Tibial nerve (tissue), 4 donors: ENCODE measurements around the gene SH3BP4. TPM values are rescaled to one million over a fixed set of nuclear protein-coding genes. Genes with fewer than 3 reads are reported as not detected.
"Not testable (repeated sequence)": the region's sequence is repeated elsewhere in the genome, so short reads cannot be mapped to it uniquely, and the experiment has no call there.

Source experiments
- DNase-seq, 2 donors: peaks; one replicate each; pipeline ENCODE4 v3.0.0-alpha.2; 2019; ENCODE audit warnings: low spot score in 2 of 2
- H3K27ac ChIP-seq, 4 donors: fragments of 200-600 bp; sonication (generic) in 3 of 4; one replicate each; pipeline ENCODE4 v1.5.1; 2017 to 2019; ENCODE audit warnings: mild to moderate bottlenecking in 1 of 4
- H3K27me3 ChIP-seq, 2 donors: fragments of 200-600 bp; sonication (generic) in 1 of 2; one replicate each; pipeline versions ENCODE4 v1.5.1 to v1.6.0; 2017 to 2019
- H3K36me3 ChIP-seq, 3 donors: fragments of 200-600 bp; sonication (generic); one replicate each; pipeline ENCODE4 v1.5.1; 2018 to 2019
- H3K4me1 ChIP-seq, 4 donors: fragments of 200-600 bp; sonication (generic) in 3 of 4; one replicate each; pipeline ENCODE4 v1.5.1; 2017 to 2019
- H3K4me3 ChIP-seq, 4 donors: fragments of 200-600 bp; sonication (generic) in 3 of 4; one replicate each; pipeline ENCODE4 v1.5.1; 2017 to 2019; ENCODE audit warnings: mild to moderate bottlenecking in 1 of 4, moderate library complexity in 1 of 4
- H3K9me3 ChIP-seq, 4 donors: fragments of 200-600 bp; sonication (generic) in 3 of 4; one replicate each; pipeline ENCODE4 v1.5.1; 2017 to 2019
- EP300 ChIP-seq, 2 donors: sonication (generic); formaldehyde crosslinking; IDR thresholded peaks; one replicate each; pipeline ENCODE4 v1.6.1; 2017; ENCODE audit warnings: antibody characterized with exemption in 2 of 2, mild to moderate bottlenecking in 1 of 2
- POLR2A ChIP-seq, 2 donors: fragments of 450-650 bp; IDR thresholded peaks; one replicate each; pipeline ENCODE4 v1.6.1; 2017; ENCODE audit warnings: antibody characterized with exemption in 2 of 2, mild to moderate bottlenecking in 2 of 2, moderate library complexity in 2 of 2
- WGBS, 2 donors: methylation state at CpG; one replicate each; pipeline ENCODE4 v1.1.5; 2018; 5-methylcytosine and 5-hydroxymethylcytosine counted together
- total RNA-seq, 4 donors: library from RNA; depleted of rRNA; stranded (reverse); fragments of >200 nt; gene quantifications; one replicate each; pipeline ENCODE4 v1.1.0, GENCODE V29; 2016
- TF ChIP-seq, protein P1 (sequence below), 5 experiments: fragments of 200-600 bp in 3 of 5; fragments of 450-650 bp in 2 of 5; sonication (generic) in 3 of 5; IDR thresholded peaks; one replicate each; pipeline ENCODE4 v1.5.1; 2016 to 2019; ENCODE audit warnings: antibody characterized with exemption in 5 of 5, mild to moderate bottlenecking in 3 of 5, moderate library complexity in 2 of 5

The SH3BP4 gene
- total RNA-seq, 4 donors from 2014 or later = 19.2 to 31.8 (median 24.3) TPM

DNA sequence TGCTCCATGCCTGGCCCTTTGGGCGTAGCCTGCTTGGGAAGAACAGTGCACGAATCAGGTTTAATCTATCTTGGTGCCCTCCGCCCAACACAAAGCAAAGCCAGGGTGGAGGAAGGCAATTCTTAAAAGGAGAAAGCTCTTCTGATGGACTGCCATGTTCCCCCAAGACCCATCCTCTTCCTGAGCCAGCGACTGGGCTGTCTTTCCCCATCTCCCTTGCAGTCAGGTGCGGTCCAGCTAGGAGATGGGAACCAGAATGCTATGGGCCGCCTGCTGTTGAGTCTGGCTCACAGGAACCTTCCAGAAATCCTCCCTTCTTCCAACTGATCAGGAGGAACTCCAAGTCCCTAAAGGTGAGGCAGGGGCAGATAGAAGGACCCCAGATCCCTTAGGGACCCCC is 105.0 kb downstream of the SH3BP4 start:
- no peak overlapping the region for H3K4me3 ChIP-seq
- no peak overlapping the region for H3K27ac ChIP-seq
- 93 to 98% methylated on average over 6 of the region's 6 CpGs for WGBS, 2 donors
- H3K9me3 ChIP-seq = no peaks in the 10 kb centered on the region
- H3K36me3 ChIP-seq = peaks cover 0 to 26% (median 0%) of the 10 kb centered on the region in 3 donors
- TF ChIP-seq, protein P1, sequence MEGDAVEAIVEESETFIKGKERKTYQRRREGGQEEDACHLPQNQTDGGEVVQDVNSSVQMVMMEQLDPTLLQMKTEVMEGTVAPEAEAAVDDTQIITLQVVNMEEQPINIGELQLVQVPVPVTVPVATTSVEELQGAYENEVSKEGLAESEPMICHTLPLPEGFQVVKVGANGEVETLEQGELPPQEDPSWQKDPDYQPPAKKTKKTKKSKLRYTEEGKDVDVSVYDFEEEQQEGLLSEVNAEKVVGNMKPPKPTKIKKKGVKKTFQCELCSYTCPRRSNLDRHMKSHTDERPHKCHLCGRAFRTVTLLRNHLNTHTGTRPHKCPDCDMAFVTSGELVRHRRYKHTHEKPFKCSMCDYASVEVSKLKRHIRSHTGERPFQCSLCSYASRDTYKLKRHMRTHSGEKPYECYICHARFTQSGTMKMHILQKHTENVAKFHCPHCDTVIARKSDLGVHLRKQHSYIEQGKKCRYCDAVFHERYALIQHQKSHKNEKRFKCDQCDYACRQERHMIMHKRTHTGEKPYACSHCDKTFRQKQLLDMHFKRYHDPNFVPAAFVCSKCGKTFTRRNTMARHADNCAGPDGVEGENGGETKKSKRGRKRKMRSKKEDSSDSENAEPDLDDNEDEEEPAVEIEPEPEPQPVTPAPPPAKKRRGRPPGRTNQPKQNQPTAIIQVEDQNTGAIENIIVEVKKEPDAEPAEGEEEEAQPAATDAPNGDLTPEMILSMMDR (IDR thresholded peaks at IDR 0.05) = no peak
- TF ChIP-seq EP300 (IDR thresholded peaks at IDR 0.05) = no peak
- TF ChIP-seq POLR2A (IDR thresholded peaks at IDR 0.05) = no peak
- H3K27me3 ChIP-seq = no peaks in the 10 kb centered on the region
- H3K4me1 ChIP-seq = no peaks in the 10 kb centered on the region
- DNase-seq = no peak

DNA sequence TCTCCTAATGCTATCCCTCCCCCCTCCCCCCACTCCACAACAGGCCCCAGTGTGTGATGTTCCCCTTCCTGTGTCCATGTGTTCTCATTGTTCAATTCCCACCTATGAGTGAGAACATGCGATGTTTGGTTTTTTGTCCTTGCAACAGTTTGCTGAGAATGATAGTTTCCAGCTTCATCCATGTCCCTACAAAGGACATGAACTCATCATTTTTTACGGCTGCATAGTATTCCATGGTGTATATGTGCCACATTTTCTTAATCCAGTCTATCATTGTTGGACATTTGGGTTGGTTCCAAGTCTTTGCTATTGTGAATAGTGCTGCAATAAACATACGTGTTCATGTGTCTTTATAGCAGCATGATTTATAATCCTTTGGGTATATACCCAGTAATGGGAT is 105.8 kb downstream of the SH3BP4 start:
- peaks cover 0 to 21% (median 0%) of the 10 kb centered on the region in 3 donors for H3K36me3 ChIP-seq
- H3K27ac ChIP-seq, H3K9me3 ChIP-seq, DNase-seq, H3K4me1 ChIP-seq, H3K27me3 ChIP-seq, H3K4me3 ChIP-seq: not testable (repeated sequence)
- 86 to 100% methylated on average over 1 to 3 of the region's 3 CpGs for WGBS, 2 donors

DNA sequence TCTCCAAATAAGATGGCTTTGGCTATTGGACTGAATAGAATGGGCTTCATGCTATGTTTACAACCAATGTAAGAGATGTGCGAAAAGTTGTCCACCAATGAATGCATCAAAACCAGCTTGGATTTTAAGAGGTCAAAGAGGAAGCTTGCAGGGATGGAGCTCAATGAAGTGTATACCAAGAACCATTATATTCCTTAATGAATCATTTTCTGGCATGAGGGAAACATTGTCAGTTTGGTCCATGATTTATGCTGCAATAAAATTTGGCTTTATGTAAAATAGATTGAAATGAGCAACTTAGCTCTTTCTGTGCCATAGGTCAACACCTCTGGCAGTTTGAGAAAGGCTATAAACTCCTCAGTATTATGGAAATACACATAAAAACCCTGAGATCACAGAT is 107.3 kb downstream of the SH3BP4 start:
- 90 to 95% methylated on average over 1 of the region's 1 CpG for WGBS, 2 donors
- H3K27ac ChIP-seq = no peak overlapping the region
- TF ChIP-seq POLR2A (IDR thresholded peaks at IDR 0.05) (no peak), EP300 (IDR thresholded peaks at IDR 0.05) (no peak)
- TF ChIP-seq, protein P1 (IDR thresholded peaks at IDR 0.05) = no peak
- H3K9me3 ChIP-seq = no peaks in the 10 kb centered on the region
- no peak for DNase-seq
- H3K4me3 ChIP-seq = no peak overlapping the region
- H3K27me3 ChIP-seq = no peaks in the 10 kb centered on the region
- H3K4me1 ChIP-seq = no peaks in the 10 kb centered on the region
- H3K36me3 ChIP-seq = peaks cover 0 to 6% (median 0%) of the 10 kb centered on the region in 3 donors

DNA sequence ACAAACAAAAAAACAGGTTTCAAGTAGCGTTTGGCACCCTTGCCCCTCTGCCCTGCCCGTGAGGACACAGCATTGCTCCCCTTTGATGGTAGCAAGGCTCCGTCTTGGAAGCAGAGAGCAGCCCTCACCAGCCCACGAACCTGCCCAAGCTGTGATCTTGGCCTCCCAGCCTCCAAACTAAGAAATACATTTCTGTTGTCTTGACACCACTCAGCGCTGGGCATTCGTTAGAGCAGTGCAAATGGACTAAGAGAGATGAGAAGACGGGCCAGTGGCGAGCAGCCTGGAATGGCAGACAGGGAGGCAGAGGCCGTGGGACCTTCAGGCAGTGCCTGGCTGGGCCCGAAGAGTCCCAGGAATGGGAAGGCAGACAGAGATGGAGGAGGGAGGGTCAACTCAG is 109.8 kb downstream of the SH3BP4 start:
- 91 to 93% methylated on average over 10 of the region's 10 CpGs for WGBS, 2 donors
- Histone ChIP-seq H3K9me3 (no peaks in the 10 kb centered on the region), H3K27ac (no peak overlapping the region), H3K36me3 (no peaks in the 10 kb centered on the region), H3K4me1 (peaks cover 0 to 5% (median 0%) of the 10 kb centered on the region in 4 donors), H3K27me3 (no peaks in the 10 kb centered on the region), H3K4me3 (no peak overlapping the region)
- no peak for DNase-seq
- TF ChIP-seq POLR2A (IDR thresholded peaks at IDR 0.05) (no peak), EP300 (IDR thresholded peaks at IDR 0.05) (no peak)
- TF ChIP-seq, protein P1 (IDR thresholded peaks at IDR 0.05) = no peak

DNA sequence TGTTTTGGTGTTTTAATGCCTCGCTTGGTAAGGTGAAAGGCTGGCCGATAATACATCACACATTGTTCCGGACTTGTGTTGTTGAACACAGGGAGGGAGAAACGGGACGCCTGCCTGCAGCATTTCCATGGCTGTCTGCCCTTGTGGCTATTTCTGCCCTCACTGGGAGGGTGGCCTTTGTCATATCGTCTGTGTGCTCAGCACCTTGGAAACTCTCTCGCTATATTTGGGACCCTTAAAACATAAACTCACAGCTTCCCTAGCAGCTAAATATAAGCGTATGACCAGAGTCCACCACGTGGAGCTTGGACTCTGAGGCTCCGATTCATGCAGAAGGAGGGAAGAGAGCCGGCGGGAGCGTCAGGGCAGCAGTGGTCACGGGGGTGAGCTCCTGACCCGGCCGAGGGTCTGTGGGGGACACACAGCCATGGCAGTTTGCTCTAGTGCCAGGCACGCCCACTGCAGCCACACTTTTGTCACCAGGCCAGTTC is 111.7 kb downstream of the SH3BP4 start:
- peaks cover 0 to 9% (median 0%) of the 10 kb centered on the region in 4 donors for H3K4me1 ChIP-seq
- H3K27ac ChIP-seq = no peak overlapping the region
- no peaks in the 10 kb centered on the region for H3K27me3 ChIP-seq
- H3K9me3 ChIP-seq = no peaks in the 10 kb centered on the region
- no peak overlapping the region for H3K4me3 ChIP-seq
- TF ChIP-seq POLR2A (IDR thresholded peaks at IDR 0.05) = no peak
- TF ChIP-seq, protein P1 (IDR thresholded peaks at IDR 0.05) = no peak
- no peak for TF ChIP-seq EP300 (IDR thresholded peaks at IDR 0.05)
- DNase-seq = no peak
- 22 to 41% methylated on average over 17 of the region's 17 CpGs for WGBS, 2 donors
- H3K36me3 ChIP-seq = no peaks in the 10 kb centered on the region

DNA sequence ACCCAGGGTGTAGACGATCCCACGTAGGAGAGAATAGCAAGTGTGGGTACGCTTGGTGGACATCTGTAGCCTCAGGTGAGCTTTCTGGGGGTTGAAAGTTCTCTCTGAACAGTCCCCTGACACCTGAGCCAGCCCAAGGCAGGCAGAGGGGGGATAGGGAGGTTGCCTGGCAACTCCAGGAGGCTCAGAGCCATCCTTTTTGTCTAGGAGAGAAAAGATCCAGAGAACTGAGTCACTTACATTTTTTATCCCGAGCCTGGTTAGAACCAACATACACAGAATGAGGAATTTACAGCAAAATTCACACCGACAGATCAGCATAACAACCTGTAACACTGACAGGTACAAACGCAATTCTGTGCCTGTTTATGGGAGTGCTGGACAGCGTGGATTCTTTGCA is 113.2 kb downstream of the SH3BP4 start:
- TF ChIP-seq EP300 (IDR thresholded peaks at IDR 0.05) (no peak), POLR2A (IDR thresholded peaks at IDR 0.05) (no peak)
- TF ChIP-seq, protein P1 (IDR thresholded peaks at IDR 0.05) = no peak
- no peak for DNase-seq
- no peak overlapping the region for H3K4me3 ChIP-seq
- peaks cover 0 to 4% of the 10 kb centered on the region in 2 donors for H3K27me3 ChIP-seq
- H3K27ac ChIP-seq = no peak overlapping the region
- H3K4me1 ChIP-seq = peaks cover 0 to 9% (median 0%) of the 10 kb centered on the region in 4 donors
- H3K36me3 ChIP-seq = no peaks in the 10 kb centered on the region
- H3K9me3 ChIP-seq = no peaks in the 10 kb centered on the region
- WGBS, 2 donors = 73 to 76% methylated on average over 7 of the region's 7 CpGs
